Right atrium auricular region (tissue), 2 donors: Measurements from ENCODE around the gene CELF6. TPM values are rescaled to one million over a fixed set of nuclear protein-coding genes. Genes with fewer than 3 reads are reported as not detected.

Experiments used
- DNase-seq: peaks from one replicate; pipeline ENCODE4 v3.0.0-alpha.2; 2019; ENCODE audit warnings: low spot score
- H3K27ac ChIP-seq, 2 donors: fragments of 200-600 bp; sonication (generic); 1 replicate in 1 of 2; 2 replicates in 1 of 2; pipeline ENCODE4 v1.5.1; 2016 to 2019
- H3K27me3 ChIP-seq, 2 donors: fragments of 200-600 bp; sonication (generic); one replicate each; pipeline versions ENCODE4 v1.5.1 to v1.6.0; 2017 to 2019
- H3K36me3 ChIP-seq: fragments of 200-600 bp; sonication (generic); one replicate; pipeline ENCODE4 v1.5.1; 2016
- H3K4me1 ChIP-seq, 2 donors: fragments of 200-600 bp; sonication (generic); one replicate each; pipeline versions ENCODE4 v1.5.1 to v1.6.0; 2017 to 2019
- H3K4me3 ChIP-seq, 2 donors: fragments of 200-600 bp; sonication (generic); 1 replicate in 1 of 2; 2 replicates in 1 of 2; pipeline ENCODE4 v1.5.1; 2017 to 2019; ENCODE audit warnings: mild to moderate bottlenecking in 1 of 2, moderate library complexity in 1 of 2
- H3K9me3 ChIP-seq, 2 donors: fragments of 200-600 bp; sonication (generic); one replicate each; pipeline ENCODE4 v1.5.1; 2019
- CTCF ChIP-seq, 2 donors: fragments of 200-600 bp; sonication (generic); IDR thresholded peaks; one replicate each; pipeline ENCODE4 v1.5.1; 2019; ENCODE audit warnings: antibody characterized with exemption in 2 of 2
- total RNA-seq, 2 donors: library from RNA; depleted of rRNA; stranded (reverse); fragments of >200 nt; gene quantifications; one replicate each; pipeline ENCODE4 v1.1.0, GENCODE V29; 2016

CELF6 gene
- total RNA-seq, 2 donors from 2014 or later, result 0.28 to 0.74 TPM

- Histone ChIP-seq H3K27ac (peak overlapping the region; percentile 58 to 67), H3K4me3 (peak overlapping the region in 1 of 2 donors; percentile 17), H3K36me3 (peaks cover 32% of the 10 kb centered on the region), H3K4me1 (peaks cover 0 to 15% of the 10 kb centered on the region in 2 donors), H3K9me3 (no peaks in the 10 kb centered on the region), H3K27me3 (no peaks in the 10 kb centered on the region)
- no peak for TF ChIP-seq CTCF (IDR thresholded peaks at IDR 0.05)
- peak; percentile 90 for DNase-seq
Measured at GRCh38 chr15:72237029-72237852, 82.7 kb downstream of the CELF6 start.

- H3K27me3 ChIP-seq, result no peaks in the 10 kb centered on the region
- H3K4me3 ChIP-seq, result peak overlapping the region in 1 of 2 donors; percentile 17
- peaks cover 0 to 21% of the 10 kb centered on the region in 2 donors for H3K4me1 ChIP-seq
- DNase-seq, result no peak
- H3K27ac ChIP-seq, result peak overlapping the region in 1 of 2 donors; percentile 58
- peaks cover 24% of the 10 kb centered on the region for H3K36me3 ChIP-seq
- no peak for TF ChIP-seq CTCF (IDR thresholded peaks at IDR 0.05)
- no peaks in the 10 kb centered on the region for H3K9me3 ChIP-seq
Measured at GRCh38 chr15:72236381-72237003, 83.5 kb downstream of the CELF6 start.

- Histone ChIP-seq H3K27ac (no peak overlapping the region), H3K27me3 (no peaks in the 10 kb centered on the region), H3K9me3 (no peaks in the 10 kb centered on the region), H3K36me3 (peaks cover 12% of the 10 kb centered on the region), H3K4me1 (peaks cover 0 to 21% of the 10 kb centered on the region in 2 donors), H3K4me3 (no peak overlapping the region)
- TF ChIP-seq CTCF (IDR thresholded peaks at IDR 0.05), result no peak
- no peak for DNase-seq
Measured at GRCh38 chr15:72235298-72235697, 84.7 kb downstream of the CELF6 start.

Other genes with a start within 250 kb of the CELF6 start
- 10 to 100 TPM; 23.4 to 24.1 TPM for gene MYO9A, start 202.0 kb downstream of the CELF6 start, total RNA-seq
- gene SENP8, start 201.8 kb downstream of the CELF6 start, total RNA-seq, result 1 to 10 TPM; 1.9 to 3.3 TPM
- gene GRAMD2A, start 122.4 kb downstream of the CELF6 start, total RNA-seq, result under 1 TPM in 1 of 2 donors, not detected in 1; 0.83 TPM
- 100 to 1,000 TPM; 538 to 934 TPM for gene PKM, start 89.0 kb downstream of the CELF6 start, total RNA-seq
- 10 to 100 TPM; 29.9 to 44.1 TPM for gene PARP6, start 47.6 kb downstream of the CELF6 start, total RNA-seq
- gene HEXA, start 55.9 kb upstream of the CELF6 start, total RNA-seq, result 10 to 100 TPM; 50.4 to 64.3 TPM
- gene TMEM202, start 78.1 kb upstream of the CELF6 start, total RNA-seq, result not detected
- gene ARIH1, start 154.2 kb upstream of the CELF6 start, total RNA-seq, result 10 to 100 TPM; 40.7 to 41.5 TPM